AG09309 (cell line): Measurements from ENCODE around the gene CBX6.

Experiments used
- DNase-seq: peaks from one replicate; pipeline ENCODE4 v3.0.0-alpha.2; 2010; ENCODE audit warnings: low read depth
- H3K4me3 ChIP-seq: 2 replicates; pipeline ENCODE4 v1.5.1; 2011; ENCODE audit warnings: mild to moderate bottlenecking, low read depth, low read length, moderate library complexity; ENCODE audit not compliant: control insufficient read depth
- CTCF ChIP-seq: IDR thresholded peaks from 2 replicates; pipeline ENCODE4 v1.5.1; 2011; ENCODE audit warnings: mild to moderate bottlenecking, low read depth, low read length, inconsistent platforms; ENCODE audit not compliant: insufficient read depth, control insufficient read depth; ENCODE audit errors: missing control alignments

Gene CBX6

GRCh38 chr22:38834215-38834953 is 37.6 kb downstream of the CBX6 start:
- H3K4me3 ChIP-seq = no peak overlapping the region
- no peak for DNase-seq
- no peak for TF ChIP-seq CTCF

GRCh38 chr22:38833061-38833460 is 39.0 kb downstream of the CBX6 start:
- no peak for TF ChIP-seq CTCF
- no peak overlapping the region for H3K4me3 ChIP-seq
- DNase-seq = no peak

- DNase-seq = no peak
- no peak for TF ChIP-seq CTCF
- no peak overlapping the region for H3K4me3 ChIP-seq
Observed at GRCh38 chr22:38832005-38832978, 39.7 kb downstream of the CBX6 start.

- DNase-seq = no peak
- H3K4me3 ChIP-seq = no peak overlapping the region
- TF ChIP-seq CTCF = no peak
Observed at GRCh38 chr22:38831166-38831945, 40.7 kb downstream of the CBX6 start.

- no peak for DNase-seq
- no peak overlapping the region for H3K4me3 ChIP-seq
- TF ChIP-seq CTCF = no peak
Observed at GRCh38 chr22:38830845-38831108, 41.2 kb downstream of the CBX6 start.

- DNase-seq = no peak
- no peak overlapping the region for H3K4me3 ChIP-seq
- TF ChIP-seq CTCF = no peak
Observed at GRCh38 chr22:38830026-38830844, 41.8 kb downstream of the CBX6 start.
